Bone marrow (tissue), 2 donors: ENCODE results near the gene CRISP2.
"Not testable (repeated sequence)": the region's sequence is repeated elsewhere in the genome, so short reads cannot be mapped to it uniquely, and the experiment has no call there.

Source experiments
- DNase-seq, 2 donors: peaks; one replicate each; lab custom pipeline; 2025; lab: John Stamatoyannopoulos, UW

Gene CRISP2

GRCh38 chr6:49713346-49713745 is at the start of gene CRISP2:
Gene CRISP2, minus strand, starts transcription at chr6:49713543. Its CDS starts 4,347 bp downstream, at chr6:49709196.
- DNase-seq = no peak

GRCh38 chr6:49744259-49744658 is 30.9 kb upstream of the CRISP2 start, which contains the start of gene CRISP3:
Gene CRISP3, minus strand, starts transcription at chr6:49744388. Its CDS starts 21 bp downstream, at chr6:49744367.
- no peak for DNase-seq

- DNase-seq = no peak
These were observed 30.1 kb upstream of the CRISP2 start for GRCh38 chr6:49743429-49743828.

GRCh38 chr6:49739423-49739822 is 26.1 kb upstream of the CRISP2 start:
- no peak for DNase-seq

GRCh38 chr6:49736017-49736508 is 22.7 kb upstream of the CRISP2 start:
- DNase-seq = no peak

- no peak for DNase-seq
These were observed 20.3 kb upstream of the CRISP2 start for GRCh38 chr6:49733680-49734079.

GRCh38 chr6:49732781-49733180 is 19.4 kb upstream of the CRISP2 start:
- no peak for DNase-seq

GRCh38 chr6:49730251-49730650 is 16.9 kb upstream of the CRISP2 start:
- DNase-seq = no peak

- DNase-seq = not testable (repeated sequence)
These were observed 10.6 kb upstream of the CRISP2 start for GRCh38 chr6:49723917-49724316.

GRCh38 chr6:49721297-49721696 is 8.0 kb upstream of the CRISP2 start:
- DNase-seq = no peak

- no peak for DNase-seq
These were observed 7.0 kb upstream of the CRISP2 start for GRCh38 chr6:49720372-49720771.

- no peak for DNase-seq
These were observed 14.9 kb downstream of the CRISP2 start for GRCh38 chr6:49698478-49698877.

- DNase-seq = no peak
These were observed 19.8 kb downstream of the CRISP2 start for GRCh38 chr6:49693512-49693911.

- DNase-seq = no peak
These were observed 20.8 kb downstream of the CRISP2 start for GRCh38 chr6:49692534-49692933.

- DNase-seq = no peak
These were observed 36.6 kb downstream of the CRISP2 start for GRCh38 chr6:49676671-49677281.

GRCh38 chr6:49675816-49676215 is 37.5 kb downstream of the CRISP2 start:
- DNase-seq = no peak

GRCh38 chr6:49668083-49668511 is 45.2 kb downstream of the CRISP2 start:
- DNase-seq = no peak

- DNase-seq = no peak
These were observed 46.2 kb downstream of the CRISP2 start for GRCh38 chr6:49666930-49667757.

- DNase-seq = no peak
These were observed 46.9 kb downstream of the CRISP2 start for GRCh38 chr6:49666480-49666879.

- no peak for DNase-seq
These were observed 48.5 kb downstream of the CRISP2 start for GRCh38 chr6:49664817-49665216.

- DNase-seq = not testable (repeated sequence)
These were observed 49.3 kb downstream of the CRISP2 start for GRCh38 chr6:49664054-49664453.

GRCh38 chr6:49662892-49663261 is 50.5 kb downstream of the CRISP2 start:
- no peak for DNase-seq

GRCh38 chr6:49662231-49662891 is 51.0 kb downstream of the CRISP2 start:
- no peak for DNase-seq
